ENCODE data around the gene ERF.

DNA sequence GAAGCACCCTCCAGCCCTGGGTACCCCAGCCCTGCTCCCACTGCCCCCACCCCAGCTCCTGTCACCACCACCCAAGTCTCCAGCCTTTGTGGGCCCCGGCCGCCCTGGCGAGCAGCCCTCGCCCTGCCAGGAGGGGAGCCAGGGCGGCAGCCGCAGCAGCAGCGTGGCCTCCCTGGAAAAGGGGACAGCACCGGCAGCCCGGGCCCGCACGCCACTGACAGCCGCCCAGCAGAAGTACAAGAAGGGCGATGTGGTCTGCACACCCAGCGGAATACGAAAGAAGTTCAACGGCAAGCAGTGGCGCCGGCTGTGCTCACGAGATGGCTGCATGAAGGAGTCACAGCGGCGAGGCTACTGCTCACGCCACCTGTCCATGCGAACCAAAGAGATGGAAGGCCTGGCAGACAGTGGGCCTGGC lies 18.1 kb upstream of the ERF start:
- TF ChIP-seq, protein P1, sequence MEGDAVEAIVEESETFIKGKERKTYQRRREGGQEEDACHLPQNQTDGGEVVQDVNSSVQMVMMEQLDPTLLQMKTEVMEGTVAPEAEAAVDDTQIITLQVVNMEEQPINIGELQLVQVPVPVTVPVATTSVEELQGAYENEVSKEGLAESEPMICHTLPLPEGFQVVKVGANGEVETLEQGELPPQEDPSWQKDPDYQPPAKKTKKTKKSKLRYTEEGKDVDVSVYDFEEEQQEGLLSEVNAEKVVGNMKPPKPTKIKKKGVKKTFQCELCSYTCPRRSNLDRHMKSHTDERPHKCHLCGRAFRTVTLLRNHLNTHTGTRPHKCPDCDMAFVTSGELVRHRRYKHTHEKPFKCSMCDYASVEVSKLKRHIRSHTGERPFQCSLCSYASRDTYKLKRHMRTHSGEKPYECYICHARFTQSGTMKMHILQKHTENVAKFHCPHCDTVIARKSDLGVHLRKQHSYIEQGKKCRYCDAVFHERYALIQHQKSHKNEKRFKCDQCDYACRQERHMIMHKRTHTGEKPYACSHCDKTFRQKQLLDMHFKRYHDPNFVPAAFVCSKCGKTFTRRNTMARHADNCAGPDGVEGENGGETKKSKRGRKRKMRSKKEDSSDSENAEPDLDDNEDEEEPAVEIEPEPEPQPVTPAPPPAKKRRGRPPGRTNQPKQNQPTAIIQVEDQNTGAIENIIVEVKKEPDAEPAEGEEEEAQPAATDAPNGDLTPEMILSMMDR (IDR thresholded peaks at IDR 0.05 in 2 of 3, conservative IDR thresholded peaks at IDR 0.05 in 1 of 3; ENCODE audit: borderline replicate concordance in 1 of 3, insufficient read depth in 1 of 3, low read depth in 2 of 3, low read length in 2 of 3): no peak
- no peak for TF ChIP-seq JUND (IDR thresholded peaks at IDR 0.05)
- no peak for TF ChIP-seq CBX3 (IDR thresholded peaks at IDR 0.05; ENCODE audit: low read depth)
- no peak for TF ChIP-seq SIN3A (IDR thresholded peaks at IDR 0.05; ENCODE audit: low read depth)
- no peak for TF ChIP-seq POLR2A (IDR thresholded peaks at IDR 0.05; ENCODE audit: borderline replicate concordance, extremely low read depth, insufficient read depth, insufficient read length)
- no peak for TF ChIP-seq EZH2phosphoT487 (IDR thresholded peaks at IDR 0.05; ENCODE audit: borderline replicate concordance)
- TF ChIP-seq POLR2AphosphoS5 (IDR thresholded peaks at IDR 0.05; ENCODE audit: low read depth, low read length): no peak
- no peak for TF ChIP-seq EGR1 (IDR thresholded peaks at IDR 0.05; ENCODE audit: low read depth)
- TF ChIP-seq ZNF274 (IDR thresholded peaks at IDR 0.05; ENCODE audit: low read depth, low read length): no peak
- no peak for TF ChIP-seq EZH2 (IDR thresholded peaks at IDR 0.05)
- TF ChIP-seq, protein P2, sequence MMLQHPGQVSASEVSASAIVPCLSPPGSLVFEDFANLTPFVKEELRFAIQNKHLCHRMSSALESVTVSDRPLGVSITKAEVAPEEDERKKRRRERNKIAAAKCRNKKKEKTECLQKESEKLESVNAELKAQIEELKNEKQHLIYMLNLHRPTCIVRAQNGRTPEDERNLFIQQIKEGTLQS (IDR thresholded peaks at IDR 0.05): no peak
- TF ChIP-seq, protein P3, sequence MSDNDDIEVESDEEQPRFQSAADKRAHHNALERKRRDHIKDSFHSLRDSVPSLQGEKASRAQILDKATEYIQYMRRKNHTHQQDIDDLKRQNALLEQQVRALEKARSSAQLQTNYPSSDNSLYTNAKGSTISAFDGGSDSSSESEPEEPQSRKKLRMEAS (IDR thresholded peaks at IDR 0.05): no peak
- TF ChIP-seq, protein P4, sequence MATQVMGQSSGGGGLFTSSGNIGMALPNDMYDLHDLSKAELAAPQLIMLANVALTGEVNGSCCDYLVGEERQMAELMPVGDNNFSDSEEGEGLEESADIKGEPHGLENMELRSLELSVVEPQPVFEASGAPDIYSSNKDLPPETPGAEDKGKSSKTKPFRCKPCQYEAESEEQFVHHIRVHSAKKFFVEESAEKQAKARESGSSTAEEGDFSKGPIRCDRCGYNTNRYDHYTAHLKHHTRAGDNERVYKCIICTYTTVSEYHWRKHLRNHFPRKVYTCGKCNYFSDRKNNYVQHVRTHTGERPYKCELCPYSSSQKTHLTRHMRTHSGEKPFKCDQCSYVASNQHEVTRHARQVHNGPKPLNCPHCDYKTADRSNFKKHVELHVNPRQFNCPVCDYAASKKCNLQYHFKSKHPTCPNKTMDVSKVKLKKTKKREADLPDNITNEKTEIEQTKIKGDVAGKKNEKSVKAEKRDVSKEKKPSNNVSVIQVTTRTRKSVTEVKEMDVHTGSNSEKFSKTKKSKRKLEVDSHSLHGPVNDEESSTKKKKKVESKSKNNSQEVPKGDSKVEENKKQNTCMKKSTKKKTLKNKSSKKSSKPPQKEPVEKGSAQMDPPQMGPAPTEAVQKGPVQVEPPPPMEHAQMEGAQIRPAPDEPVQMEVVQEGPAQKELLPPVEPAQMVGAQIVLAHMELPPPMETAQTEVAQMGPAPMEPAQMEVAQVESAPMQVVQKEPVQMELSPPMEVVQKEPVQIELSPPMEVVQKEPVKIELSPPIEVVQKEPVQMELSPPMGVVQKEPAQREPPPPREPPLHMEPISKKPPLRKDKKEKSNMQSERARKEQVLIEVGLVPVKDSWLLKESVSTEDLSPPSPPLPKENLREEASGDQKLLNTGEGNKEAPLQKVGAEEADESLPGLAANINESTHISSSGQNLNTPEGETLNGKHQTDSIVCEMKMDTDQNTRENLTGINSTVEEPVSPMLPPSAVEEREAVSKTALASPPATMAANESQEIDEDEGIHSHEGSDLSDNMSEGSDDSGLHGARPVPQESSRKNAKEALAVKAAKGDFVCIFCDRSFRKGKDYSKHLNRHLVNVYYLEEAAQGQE (IDR thresholded peaks at IDR 0.05; ENCODE audit: low read depth): no peak
- TF ChIP-seq, protein P5, sequence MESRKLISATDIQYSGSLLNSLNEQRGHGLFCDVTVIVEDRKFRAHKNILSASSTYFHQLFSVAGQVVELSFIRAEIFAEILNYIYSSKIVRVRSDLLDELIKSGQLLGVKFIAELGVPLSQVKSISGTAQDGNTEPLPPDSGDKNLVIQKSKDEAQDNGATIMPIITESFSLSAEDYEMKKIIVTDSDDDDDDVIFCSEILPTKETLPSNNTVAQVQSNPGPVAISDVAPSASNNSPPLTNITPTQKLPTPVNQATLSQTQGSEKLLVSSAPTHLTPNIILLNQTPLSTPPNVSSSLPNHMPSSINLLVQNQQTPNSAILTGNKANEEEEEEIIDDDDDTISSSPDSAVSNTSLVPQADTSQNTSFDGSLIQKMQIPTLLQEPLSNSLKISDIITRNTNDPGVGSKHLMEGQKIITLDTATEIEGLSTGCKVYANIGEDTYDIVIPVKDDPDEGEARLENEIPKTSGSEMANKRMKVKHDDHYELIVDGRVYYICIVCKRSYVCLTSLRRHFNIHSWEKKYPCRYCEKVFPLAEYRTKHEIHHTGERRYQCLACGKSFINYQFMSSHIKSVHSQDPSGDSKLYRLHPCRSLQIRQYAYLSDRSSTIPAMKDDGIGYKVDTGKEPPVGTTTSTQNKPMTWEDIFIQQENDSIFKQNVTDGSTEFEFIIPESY (IDR thresholded peaks at IDR 0.05; ENCODE audit: extremely low read depth, insufficient replicate concordance, low read length): no peak
